ENCODE measurements around the gene KRTAP10-8.

DNA sequence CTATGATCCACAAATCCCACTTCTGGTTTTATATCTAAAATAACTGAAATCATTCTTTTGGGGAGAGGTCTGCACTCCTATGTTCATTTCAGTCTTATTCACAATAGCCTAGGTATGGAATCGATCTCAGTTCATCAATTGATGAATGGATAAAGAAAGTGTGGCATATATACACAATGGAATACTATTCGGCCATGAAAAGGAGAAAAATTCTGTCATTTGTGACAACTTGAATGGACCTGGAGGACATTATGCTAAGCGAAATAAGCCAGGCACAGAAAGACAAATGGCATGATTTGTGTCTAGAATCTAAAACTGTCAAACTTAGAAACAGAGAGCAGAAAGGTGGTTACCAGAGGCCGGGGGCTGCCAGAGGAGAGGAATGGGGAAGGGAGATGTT is 5.4 kb upstream of the KRTAP10-8 start:
- TF ChIP-seq, protein P1, sequence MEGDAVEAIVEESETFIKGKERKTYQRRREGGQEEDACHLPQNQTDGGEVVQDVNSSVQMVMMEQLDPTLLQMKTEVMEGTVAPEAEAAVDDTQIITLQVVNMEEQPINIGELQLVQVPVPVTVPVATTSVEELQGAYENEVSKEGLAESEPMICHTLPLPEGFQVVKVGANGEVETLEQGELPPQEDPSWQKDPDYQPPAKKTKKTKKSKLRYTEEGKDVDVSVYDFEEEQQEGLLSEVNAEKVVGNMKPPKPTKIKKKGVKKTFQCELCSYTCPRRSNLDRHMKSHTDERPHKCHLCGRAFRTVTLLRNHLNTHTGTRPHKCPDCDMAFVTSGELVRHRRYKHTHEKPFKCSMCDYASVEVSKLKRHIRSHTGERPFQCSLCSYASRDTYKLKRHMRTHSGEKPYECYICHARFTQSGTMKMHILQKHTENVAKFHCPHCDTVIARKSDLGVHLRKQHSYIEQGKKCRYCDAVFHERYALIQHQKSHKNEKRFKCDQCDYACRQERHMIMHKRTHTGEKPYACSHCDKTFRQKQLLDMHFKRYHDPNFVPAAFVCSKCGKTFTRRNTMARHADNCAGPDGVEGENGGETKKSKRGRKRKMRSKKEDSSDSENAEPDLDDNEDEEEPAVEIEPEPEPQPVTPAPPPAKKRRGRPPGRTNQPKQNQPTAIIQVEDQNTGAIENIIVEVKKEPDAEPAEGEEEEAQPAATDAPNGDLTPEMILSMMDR (tag by site-specific recombination; IDR thresholded peaks at IDR 0.05) = no peak
- no peak for TF ChIP-seq ZNF544 (tag by site-specific recombination; IDR thresholded peaks at IDR 0.05)
- TF ChIP-seq ZBTB1 (tag by site-specific recombination; IDR thresholded peaks at IDR 0.05) = no peak
- TF ChIP-seq, protein P2, sequence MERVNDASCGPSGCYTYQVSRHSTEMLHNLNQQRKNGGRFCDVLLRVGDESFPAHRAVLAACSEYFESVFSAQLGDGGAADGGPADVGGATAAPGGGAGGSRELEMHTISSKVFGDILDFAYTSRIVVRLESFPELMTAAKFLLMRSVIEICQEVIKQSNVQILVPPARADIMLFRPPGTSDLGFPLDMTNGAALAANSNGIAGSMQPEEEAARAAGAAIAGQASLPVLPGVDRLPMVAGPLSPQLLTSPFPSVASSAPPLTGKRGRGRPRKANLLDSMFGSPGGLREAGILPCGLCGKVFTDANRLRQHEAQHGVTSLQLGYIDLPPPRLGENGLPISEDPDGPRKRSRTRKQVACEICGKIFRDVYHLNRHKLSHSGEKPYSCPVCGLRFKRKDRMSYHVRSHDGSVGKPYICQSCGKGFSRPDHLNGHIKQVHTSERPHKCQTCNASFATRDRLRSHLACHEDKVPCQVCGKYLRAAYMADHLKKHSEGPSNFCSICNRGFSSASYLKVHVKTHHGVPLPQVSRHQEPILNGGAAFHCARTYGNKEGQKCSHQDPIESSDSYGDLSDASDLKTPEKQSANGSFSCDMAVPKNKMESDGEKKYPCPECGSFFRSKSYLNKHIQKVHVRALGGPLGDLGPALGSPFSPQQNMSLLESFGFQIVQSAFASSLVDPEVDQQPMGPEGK (tag by site-specific recombination; IDR thresholded peaks at IDR 0.05) = no peak
- TF ChIP-seq ZNF792 (tag by site-specific recombination; IDR thresholded peaks at IDR 0.05) = no peak
- TF ChIP-seq YY1 (tag by site-specific recombination; IDR thresholded peaks at IDR 0.05) = no peak
- TF ChIP-seq GFI1B (tag by site-specific recombination; IDR thresholded peaks at IDR 0.05) = no peak
- TF ChIP-seq ZNF624 (tag by site-specific recombination; IDR thresholded peaks at IDR 0.05) = no peak

All from HEK293 (cell line).